HuH-7.5 (cell line): ENCODE data around the gene WWOX.

Source experiments
- DNase-seq: peaks from one replicate; pipeline ENCODE4 v3.0.0; 2011; ENCODE audit warnings: low spot score

Gene WWOX

DNA sequence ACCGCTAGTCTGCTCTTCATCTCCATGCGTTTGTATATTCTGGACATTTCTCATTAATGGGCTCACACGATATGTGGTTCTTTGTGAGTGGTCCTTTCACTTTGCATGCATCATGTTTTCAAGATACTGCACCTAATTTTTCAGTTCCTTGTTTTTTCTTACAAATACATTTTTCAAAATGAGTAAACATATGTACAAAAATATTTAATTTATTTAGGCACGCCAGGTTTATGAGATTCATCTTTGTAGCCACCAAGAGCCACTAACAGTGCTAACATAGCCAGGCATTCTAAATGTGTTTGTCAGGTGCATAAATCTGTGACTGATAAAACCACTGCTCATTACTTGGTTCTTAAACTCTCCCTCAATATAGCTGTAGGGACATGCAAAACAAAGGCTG is 375.3 kb downstream of the WWOX start:
- no peak for DNase-seq

GRCh38 chr16:78476615-78477014 is 377.2 kb downstream of the WWOX start:
- no peak for DNase-seq

DNA sequence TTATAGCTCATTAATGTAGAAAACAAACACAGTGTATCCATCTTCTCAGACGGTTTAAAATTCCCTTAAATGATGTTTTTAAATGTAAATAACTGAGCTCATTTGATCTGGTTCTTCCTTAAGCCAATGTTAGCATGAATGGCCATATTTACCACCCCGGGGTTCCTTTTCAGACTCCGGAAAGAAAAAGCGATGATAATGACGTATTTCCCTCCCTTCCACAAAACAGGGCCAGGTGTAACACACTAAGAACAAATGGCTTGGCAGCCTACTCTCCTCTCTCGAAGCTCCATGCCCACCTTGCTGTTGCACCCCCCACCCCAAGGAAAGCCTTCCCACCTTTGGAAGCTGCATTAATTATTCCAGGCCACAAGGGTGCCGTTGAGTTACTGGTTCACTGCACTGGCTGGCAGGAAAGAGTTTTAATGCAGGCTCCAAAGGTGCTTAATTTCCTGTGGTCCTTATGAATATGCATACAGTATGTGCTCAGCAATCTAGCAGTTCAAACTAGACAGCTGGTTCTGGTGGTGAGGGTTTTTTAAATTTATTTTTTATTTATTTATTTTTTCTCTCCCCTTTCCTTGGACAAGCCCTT is 378.9 kb downstream of the WWOX start:
- no peak for DNase-seq

DNA sequence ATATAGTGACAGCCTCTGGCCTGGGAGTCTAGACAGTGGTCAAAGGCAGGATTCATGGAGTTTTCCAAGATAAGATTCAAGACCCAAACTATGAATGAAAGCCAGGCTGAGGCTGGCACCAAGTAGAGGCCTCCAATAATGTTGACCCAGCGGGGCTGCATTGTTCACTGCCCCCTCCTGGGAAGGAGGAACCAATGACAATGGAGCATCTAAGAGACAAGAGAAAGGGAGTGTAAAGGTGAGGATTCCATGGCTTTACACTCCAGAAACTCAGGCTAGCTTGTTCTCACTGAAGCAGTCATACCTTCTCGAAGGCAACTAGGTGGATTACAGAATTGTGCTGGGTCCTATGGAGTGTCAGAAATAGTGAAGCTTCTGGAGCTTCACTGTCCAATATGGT is 380.3 kb downstream of the WWOX start:
- no peak for DNase-seq

DNA sequence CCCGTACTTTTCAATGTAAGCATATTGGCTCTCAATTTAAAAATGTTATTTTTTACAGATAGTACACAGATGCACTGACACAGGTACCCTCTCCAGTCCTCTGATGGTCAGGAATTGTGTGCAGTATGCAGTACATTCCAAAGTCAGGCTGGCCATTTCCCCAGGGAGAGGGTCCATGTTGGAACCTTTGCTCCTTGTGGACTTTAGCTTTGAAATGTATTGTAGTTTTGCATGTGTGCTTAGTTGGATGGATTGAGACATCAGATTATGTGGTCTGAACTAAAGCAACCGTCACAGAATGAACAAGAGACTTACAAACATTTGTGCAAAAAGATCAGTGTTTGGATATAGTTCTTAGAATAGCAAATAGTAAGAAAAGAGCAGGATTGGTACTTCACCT is 381.1 kb downstream of the WWOX start:
- DNase-seq: no peak

GRCh38 chr16:78483124-78483992 is 383.9 kb downstream of the WWOX start:
- DNase-seq: peak; percentile 41

DNA sequence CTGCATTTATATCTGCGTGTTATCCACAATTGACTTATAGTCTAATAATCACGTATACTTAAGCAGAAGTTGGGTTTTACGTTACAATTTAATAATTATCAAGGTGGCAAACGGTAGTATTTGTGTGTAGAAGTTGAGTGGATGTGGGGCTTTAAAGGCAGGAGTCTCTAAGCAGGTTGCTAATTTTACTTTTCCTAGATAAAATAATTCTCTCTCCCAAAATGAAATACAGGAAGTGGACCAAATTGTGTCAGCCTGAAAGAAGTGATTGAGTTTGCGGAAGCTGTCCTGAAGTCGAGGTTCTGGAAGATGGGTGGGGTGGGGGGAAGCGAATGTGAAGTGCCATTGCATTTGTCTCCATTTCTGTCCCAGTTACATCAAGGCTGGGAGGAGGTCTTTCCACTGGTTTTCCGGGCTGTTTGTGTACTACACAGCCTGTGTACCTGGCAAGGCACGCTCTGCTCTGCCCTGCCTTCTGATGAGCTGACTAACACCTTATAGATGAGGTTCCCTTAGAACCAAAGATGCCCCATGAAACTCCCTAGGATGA is 385.1 kb downstream of the WWOX start:
- no peak for DNase-seq

DNA sequence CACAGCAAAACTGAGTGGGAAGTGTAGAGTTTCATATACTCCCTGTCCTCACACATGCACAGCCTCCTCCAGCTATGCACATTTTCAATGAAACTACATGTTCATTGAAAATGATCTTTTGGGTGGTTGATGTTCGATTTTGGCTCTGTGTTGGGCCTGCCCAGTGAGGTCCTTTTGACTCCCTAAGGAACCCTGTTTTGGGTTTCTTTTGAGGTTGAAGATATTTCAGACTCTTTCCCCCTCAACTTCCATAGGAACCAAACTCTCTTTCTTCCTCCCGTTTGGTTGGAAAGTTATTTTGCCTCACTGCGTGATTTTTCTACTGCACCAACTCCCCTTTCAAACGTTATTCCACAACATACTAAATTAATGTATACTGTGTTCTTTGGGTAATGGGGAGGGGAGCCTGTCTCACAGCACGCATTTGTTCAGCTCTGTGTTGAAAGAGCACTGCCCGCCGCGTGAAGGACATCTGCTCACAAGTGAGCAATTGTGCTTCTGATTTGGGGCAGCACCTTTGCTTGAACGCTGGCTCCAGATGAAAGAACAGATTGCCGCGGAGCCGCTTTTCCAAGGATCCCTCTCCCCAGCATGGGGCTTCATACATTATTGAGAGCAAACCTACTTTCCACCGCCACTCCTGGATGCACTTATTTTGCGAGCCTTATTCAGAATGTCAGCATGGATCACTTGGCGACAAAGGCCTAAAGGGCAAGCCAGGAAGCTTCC is 385.9 kb downstream of the WWOX start:
- DNase-seq: no peak

- DNase-seq: no peak
These were observed 386.4 kb downstream of the WWOX start for GRCh38 chr16:78485917-78486257.

GRCh38 chr16:78487471-78487870 is 388.0 kb downstream of the WWOX start:
- DNase-seq: no peak

- DNase-seq: no peak
These were observed 389.6 kb downstream of the WWOX start for GRCh38 chr16:78489072-78489471.

DNA sequence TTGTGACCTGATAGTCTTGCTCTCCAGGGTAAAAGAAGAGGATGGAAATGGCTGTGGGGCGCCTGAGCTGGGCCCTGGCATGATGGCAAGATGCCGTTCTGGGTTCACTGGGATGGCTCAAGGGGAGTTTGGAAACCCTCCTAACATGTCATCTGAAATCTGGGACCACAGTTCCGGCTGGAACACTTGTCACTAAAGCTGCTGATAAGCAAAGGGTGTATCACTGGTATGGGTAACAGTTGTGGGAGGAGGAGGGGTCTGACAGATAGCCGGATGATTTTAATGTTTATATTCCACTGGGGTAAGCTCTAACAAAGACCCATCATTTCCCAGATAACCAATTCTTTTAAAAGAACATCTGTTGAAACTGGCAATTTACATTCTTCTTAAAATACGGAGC is 390.2 kb downstream of the WWOX start:
- DNase-seq: no peak

DNA sequence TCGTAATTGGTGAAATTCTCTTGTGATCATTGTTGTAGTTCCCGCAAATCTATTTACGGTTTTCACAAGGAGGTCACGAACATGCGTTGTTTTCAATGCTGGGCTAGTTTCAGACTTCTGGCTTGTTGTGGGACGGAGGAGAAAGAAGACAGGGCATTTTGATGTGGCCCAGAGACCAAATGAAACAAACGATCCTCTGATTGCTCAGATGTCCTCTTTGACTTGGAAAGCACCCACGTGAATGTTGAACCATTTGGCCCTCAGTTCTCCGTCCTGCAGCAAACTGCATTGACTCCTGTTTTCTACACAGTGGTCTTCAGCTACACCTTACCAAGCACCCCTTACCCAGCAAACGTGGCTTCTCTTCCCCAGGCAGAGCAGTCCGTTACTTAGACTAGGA is 391.0 kb downstream of the WWOX start:
- no peak for DNase-seq

GRCh38 chr16:78490847-78491246 is 391.4 kb downstream of the WWOX start:
- DNase-seq: no peak

DNA sequence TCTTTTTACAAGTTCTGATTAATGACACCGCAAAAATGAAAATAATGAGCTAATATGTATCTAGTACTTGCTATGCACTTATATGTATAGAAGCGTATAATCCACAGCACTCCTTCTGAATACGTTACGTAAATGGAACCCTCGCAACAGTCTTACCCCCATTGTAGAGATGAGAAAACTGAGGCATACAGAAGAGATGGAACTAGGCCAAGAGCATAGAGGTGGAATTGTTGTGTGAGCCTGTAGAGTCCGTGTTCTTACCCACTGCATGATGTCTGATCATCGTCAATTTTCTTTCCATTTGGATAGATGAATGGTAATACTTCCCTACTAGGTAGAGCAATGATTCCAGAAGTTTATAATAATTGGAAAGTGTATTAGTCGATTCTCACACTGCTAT is 394.1 kb downstream of the WWOX start:
- DNase-seq: no peak

DNA sequence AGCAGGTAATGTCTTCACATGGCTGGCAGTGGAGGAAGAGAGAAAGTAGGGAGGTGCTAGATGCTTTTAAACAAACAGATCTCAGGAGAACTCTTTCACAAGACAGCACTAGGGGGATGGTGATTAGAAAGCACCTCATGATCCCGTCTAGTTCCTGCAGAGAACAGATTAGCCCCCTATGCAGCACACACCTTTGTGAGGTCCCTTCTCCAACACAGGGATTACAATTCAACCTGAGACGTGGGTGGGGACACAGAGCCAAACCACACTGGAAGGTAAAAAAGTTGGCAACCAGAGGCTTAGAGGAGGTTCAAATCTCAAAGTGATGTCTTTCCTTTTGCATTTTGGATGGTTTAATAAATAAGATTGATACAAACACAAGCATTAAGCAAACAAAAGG is 394.7 kb downstream of the WWOX start:
- DNase-seq: no peak

GRCh38 chr16:78494674-78495073 is 395.2 kb downstream of the WWOX start:
- no peak for DNase-seq

DNA sequence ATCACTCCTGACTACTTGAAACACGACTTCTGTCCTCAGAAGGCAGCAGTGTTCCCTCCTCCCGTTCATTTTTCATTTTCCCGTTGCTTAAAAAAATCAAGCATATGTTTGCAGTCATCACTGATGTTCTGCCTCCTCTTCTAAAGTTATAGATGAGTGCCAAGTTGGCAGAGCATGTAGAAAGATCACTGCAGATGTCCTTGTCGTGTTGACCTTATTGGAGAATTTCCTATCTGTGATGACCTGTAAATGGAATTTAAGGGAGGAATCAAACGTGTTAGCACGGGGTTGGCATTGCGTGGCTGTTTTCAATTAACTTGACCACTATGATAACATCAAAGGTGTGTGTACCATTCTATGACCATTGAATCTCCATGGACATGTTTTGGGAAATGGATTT is 396.7 kb downstream of the WWOX start:
- DNase-seq: no peak

DNA sequence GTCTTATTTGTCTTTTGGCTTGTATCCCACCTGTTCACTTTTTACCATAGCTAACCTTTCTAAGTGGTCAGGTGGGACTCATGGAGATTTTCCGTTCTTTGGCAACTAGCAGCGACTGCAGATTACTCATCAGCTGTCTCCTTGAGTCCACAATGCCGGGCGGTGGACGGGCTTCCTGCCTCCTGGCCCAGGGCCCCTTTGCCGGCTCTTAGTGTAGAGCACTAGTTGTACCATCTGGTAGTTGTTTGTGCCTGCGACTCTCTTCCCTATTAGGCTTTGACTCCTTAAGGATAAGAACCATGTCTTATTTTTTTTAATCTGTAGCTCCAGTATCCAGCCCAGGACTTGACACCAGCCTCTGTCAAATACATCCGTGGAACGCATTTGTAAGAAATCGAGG is 399.9 kb downstream of the WWOX start:
- DNase-seq: no peak

DNA sequence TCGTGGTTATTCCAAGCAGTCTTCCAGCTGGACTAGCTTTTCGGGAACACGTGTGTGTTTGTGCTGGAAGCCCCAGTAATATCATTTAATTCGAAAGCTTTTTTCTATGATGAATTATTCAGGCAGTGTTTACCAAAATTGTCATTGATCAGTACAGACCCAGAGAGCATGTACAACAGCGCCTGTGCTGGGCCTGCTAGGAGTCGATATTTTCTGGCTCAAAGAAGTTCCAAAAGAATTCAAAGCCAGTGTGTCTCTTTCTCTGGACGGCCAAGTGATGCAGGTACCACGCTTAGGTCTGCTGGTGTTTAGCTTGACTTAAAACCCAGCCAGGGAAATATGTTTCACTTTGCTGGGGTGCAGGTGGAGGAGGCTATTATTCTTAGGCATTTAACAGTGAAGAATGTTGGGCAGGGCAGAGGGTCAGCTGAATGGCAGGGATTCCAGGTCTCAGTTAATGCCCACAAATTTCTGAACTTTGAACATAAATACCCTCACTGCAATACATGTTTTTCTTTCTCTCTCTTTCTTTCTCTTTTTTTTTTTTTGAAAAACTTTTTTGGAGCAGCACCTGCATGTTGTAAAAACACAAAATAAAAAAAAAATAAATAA is 401.3 kb downstream of the WWOX start:
- DNase-seq: no peak

GRCh38 chr16:78501744-78502143 is 402.3 kb downstream of the WWOX start:
- no peak for DNase-seq

DNA sequence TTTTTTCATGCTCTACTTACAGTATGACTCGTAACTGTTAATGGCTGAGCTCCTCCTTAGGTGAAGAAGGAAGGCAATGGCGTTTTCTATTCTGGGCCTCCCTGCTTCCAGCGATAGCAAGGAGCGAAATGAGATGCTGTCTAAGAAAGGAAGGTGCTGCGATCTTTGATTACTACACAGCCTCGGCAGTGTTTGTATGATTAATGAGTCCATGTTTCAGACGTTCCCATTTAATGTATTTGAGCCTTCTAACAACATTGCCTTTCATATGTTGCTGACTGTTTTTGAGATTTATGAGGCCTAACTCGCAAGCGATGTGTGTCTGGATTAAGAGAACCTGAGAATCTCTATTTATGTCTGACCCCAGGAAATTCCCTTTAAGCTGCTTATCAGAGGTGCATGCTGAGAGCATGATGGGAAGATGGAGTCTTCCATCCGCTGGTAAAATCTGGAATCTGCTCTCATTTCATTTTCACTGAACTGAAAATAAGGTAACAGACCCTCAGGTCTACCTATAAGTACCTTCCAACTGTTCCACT is 403.4 kb downstream of the WWOX start:
- DNase-seq: no peak
